ENCODE results near the gene SRSF9. TPM values are rescaled to one million over a fixed set of nuclear protein-coding genes. Genes with fewer than 3 reads are reported as not detected.
A peak's percentile ranks its signal among the peaks of the same experiment; 100 is the strongest.

The SRSF9 gene
- total and polyA plus RNA-seq, 2 of the 13 experiments (the other 11 are each of a cell fraction or from before 2014, with no cell fraction given) = 125 to 144 TPM

- TF ChIP-seq TEAD2 (CRISPR knock-in tag; IDR thresholded peaks at IDR 0.05) (0 out of 2 replicates have a peak, but pooled peaks have one; percentile 19), ZNF513 (CRISPR knock-in tag; conservative IDR thresholded peaks at IDR 0.05) (no peak), KDM4B (CRISPR knock-in tag; IDR thresholded peaks at IDR 0.05) (peak; percentile 93), HNF4G (IDR thresholded peaks at IDR 0.05; ENCODE audit: borderline replicate concordance, low read depth, low read length) (no peak), HNF4G (CRISPR knock-in tag; IDR thresholded peaks at IDR 0.05; ENCODE audit: borderline replicate concordance, low read depth) (peak; percentile 47; the same call in 1 of the 2 replicates), ZNF709 (CRISPR knock-in tag; IDR thresholded peaks at IDR 0.05) (peak; percentile 74), ZSCAN29 (CRISPR knock-in tag; conservative IDR thresholded peaks at IDR 0.05) (peak; percentile 74; the same call in 1 of the 2 replicates), ISX (CRISPR knock-in tag; conservative IDR thresholded peaks at IDR 0.05) (no peak), ZBTB42 (CRISPR knock-in tag; IDR thresholded peaks at IDR 0.05) (0 out of 2 replicates have a peak, but pooled peaks have one; percentile 33), PREB (CRISPR knock-in tag; IDR thresholded peaks at IDR 0.05) (no peak), ZNF672 (CRISPR knock-in tag; IDR thresholded peaks at IDR 0.05) (no peak), MXD1 (CRISPR knock-in tag; IDR thresholded peaks at IDR 0.05) (peak; percentile 58; the same call in 1 of the 2 replicates), TBL1XR1 (IDR thresholded peaks at IDR 0.05; ENCODE audit: borderline replicate concordance, low read length, partially characterized antibody) (no peak), TEAD3 (CRISPR knock-in tag; optimal IDR thresholded peaks at IDR 0.05; ENCODE audit: borderline replicate concordance) (peak; percentile 73), ZNF510 (CRISPR knock-in tag; IDR thresholded peaks at IDR 0.05; ENCODE audit: low read depth) (peak; percentile 86; the same call in 1 of the 2 replicates), AHDC1 (CRISPR knock-in tag; IDR thresholded peaks at IDR 0.05; ENCODE audit: borderline replicate concordance) (peak; percentile 56; the same call in 1 of the 2 replicates), NFKB2 (CRISPR knock-in tag; IDR thresholded peaks at IDR 0.05; ENCODE audit: borderline replicate concordance) (peak; percentile 90; the same call in 1 of the 2 replicates), KAT8 (CRISPR knock-in tag; IDR thresholded peaks at IDR 0.05) (peak; percentile 99), IRX3 (CRISPR knock-in tag; IDR thresholded peaks at IDR 0.05; ENCODE audit: borderline replicate concordance, low read depth) (0 out of 2 replicates have a peak, but pooled peaks have one; percentile 78), ZKSCAN8 (CRISPR knock-in tag; IDR thresholded peaks at IDR 0.05; ENCODE audit: borderline replicate concordance) (0 out of 2 replicates have a peak, but pooled peaks have one; percentile 60)
Measured at GRCh38 chr12:120445911-120446843, 23.4 kb downstream of the SRSF9 start, which contains the start of the genes GATC and TRIAP1 (continued).

Measured in HepG2 (cell line).